CD4-positive, CD25-positive, alpha-beta regulatory T cell (primary cell): Measurements from ENCODE around the gene EPB42. TPM values are rescaled to one million over a fixed set of nuclear protein-coding genes. Genes with fewer than 3 reads are reported as not detected.
A peak's percentile ranks its signal among the peaks of the same experiment; 100 is the strongest.

Source experiments
- ATAC-seq, 2 donors: fragments of 150-1000 bp; cut with Tn5 transposase; one replicate each; pipeline ENCODE4 v1.10.0; 2021; ENCODE audit warnings: low read depth in 2 of 2, moderate number of reproducible peaks in 2 of 2, moderate library complexity in 1 of 2
- DNase-seq, 3 donors: peaks; one replicate each; pipeline versions ENCODE4 v3.0.0 to v3.0.0-alpha.2; 2012 to 2022; ENCODE audit warnings: mixed read lengths in 1 of 3
- H3K27ac ChIP-seq: one replicate; pipeline ENCODE4 v1.7.0; 2013; ENCODE audit warnings: mild to moderate bottlenecking, low read length; ENCODE audit not compliant: insufficient read depth, poor library complexity, severe bottlenecking
- H3K27me3 ChIP-seq: one replicate; pipeline ENCODE4 v1.7.0; 2013; ENCODE audit warnings: low read length; ENCODE audit not compliant: control insufficient read depth, insufficient read depth
- H3K36me3 ChIP-seq: one replicate; pipeline ENCODE4 v1.7.0; 2013; ENCODE audit warnings: mild to moderate bottlenecking, low read length, moderate library complexity; ENCODE audit not compliant: control insufficient read depth, insufficient read depth
- H3K4me1 ChIP-seq: 2 replicates; pipeline ENCODE4 v1.7.0; 2013; ENCODE audit warnings: mild to moderate bottlenecking, low read length; ENCODE audit not compliant: insufficient read depth, control insufficient read depth, poor library complexity, severe bottlenecking
- H3K4me3 ChIP-seq: one replicate; pipeline ENCODE4 v1.7.0; 2013; ENCODE audit warnings: low read depth, mild to moderate bottlenecking, low read length, moderate library complexity
- H3K9me3 ChIP-seq, 2 experiments: 1 replicate in 1 of 2; 2 replicates in 1 of 2; pipeline ENCODE4 v1.7.0; 2013; ENCODE audit warnings: low read length in 2 of 2, mild to moderate bottlenecking in 1 of 2, moderate library complexity in 1 of 2; ENCODE audit not compliant: control insufficient read depth in 2 of 2
- H3K27ac Mint-ChIP-seq, 3 donors: one replicate each; pipeline ENCODE4 v1.8.0; 2020 to 2022; ENCODE audit warnings: mild to moderate bottlenecking in 3 of 3, mixed read lengths in 3 of 3, moderate library complexity in 2 of 3
- H3K27me3 Mint-ChIP-seq: one replicate; pipeline ENCODE4 v1.8.0; 2022; ENCODE audit warnings: mild to moderate bottlenecking, mixed read lengths
- H3K36me3 Mint-ChIP-seq: one replicate; pipeline ENCODE4 v1.8.0; 2020; ENCODE audit warnings: mixed read lengths
- H3K4me1 Mint-ChIP-seq, 4 donors: one replicate each; pipeline ENCODE4 v1.8.0; 2020 to 2022; ENCODE audit warnings: mixed read lengths in 4 of 4, mild to moderate bottlenecking in 1 of 4
- H3K4me3 Mint-ChIP-seq, 4 donors: one replicate each; pipeline ENCODE4 v1.8.0; 2020 to 2022; ENCODE audit warnings: mild to moderate bottlenecking in 4 of 4, mixed read lengths in 4 of 4, moderate library complexity in 3 of 4
- H3K9me3 Mint-ChIP-seq, 7 donors: one replicate each; pipeline ENCODE4 v1.8.0; 2020 to 2022; ENCODE audit warnings: mixed read lengths in 7 of 7, mild to moderate bottlenecking in 3 of 7, moderate library complexity in 2 of 7
- polyA plus RNA-seq, 4 donors: library from polyadenylated mRNA; unstranded; fragments of 300-500 nt; fragmentation: Illumina TruSeq; gene quantifications; one replicate each; pipeline ENCODE4 v1.2.3, GENCODE V29; 2021
- total RNA-seq: library from RNA; stranded (reverse); gene quantifications from one replicate; pipeline ENCODE4 v1.2.3, GENCODE V29; 2022

EPB42 gene
- total RNA-seq (not detected), polyA plus RNA-seq (under 1 TPM in 1 of 4 donors, not detected in 3; 0.53 TPM)

- Histone ChIP-seq H3K4me3 (no peak within 1 kb of the TSS), H3K27ac (no peak within 1 kb of the TSS), H3K27me3 (peaks cover 2% of the 10 kb centered on the region), H3K36me3 (no peaks in the 10 kb centered on the region), H3K4me1 (no peaks in the 10 kb centered on the region), H3K9me3 (no peaks in the 10 kb centered on the region)
- Mint-ChIP-seq H3K4me1 (peaks cover 0 to 8% (median 6%) of the 10 kb centered on the region in 4 donors), H3K36me3 (no peaks in the 10 kb centered on the region), H3K9me3 (peaks cover 0 to 2% (median 0%) of the 10 kb centered on the region in 7 donors), H3K27ac (no peak within 1 kb of the TSS), H3K4me3 (peak within 1 kb of the TSS in 1 of 4 donors; percentile 67), H3K27me3 (peaks cover 32% of the 10 kb centered on the region)
- no peak for ATAC-seq
- no peak for DNase-seq
Observed at GRCh38 chr15:43220991-43221403, at the start of gene EPB42. Gene EPB42 (minus strand): TSS chr15:43221018. CDS start chr15:43220825, 193 bp downstream.

DNA sequence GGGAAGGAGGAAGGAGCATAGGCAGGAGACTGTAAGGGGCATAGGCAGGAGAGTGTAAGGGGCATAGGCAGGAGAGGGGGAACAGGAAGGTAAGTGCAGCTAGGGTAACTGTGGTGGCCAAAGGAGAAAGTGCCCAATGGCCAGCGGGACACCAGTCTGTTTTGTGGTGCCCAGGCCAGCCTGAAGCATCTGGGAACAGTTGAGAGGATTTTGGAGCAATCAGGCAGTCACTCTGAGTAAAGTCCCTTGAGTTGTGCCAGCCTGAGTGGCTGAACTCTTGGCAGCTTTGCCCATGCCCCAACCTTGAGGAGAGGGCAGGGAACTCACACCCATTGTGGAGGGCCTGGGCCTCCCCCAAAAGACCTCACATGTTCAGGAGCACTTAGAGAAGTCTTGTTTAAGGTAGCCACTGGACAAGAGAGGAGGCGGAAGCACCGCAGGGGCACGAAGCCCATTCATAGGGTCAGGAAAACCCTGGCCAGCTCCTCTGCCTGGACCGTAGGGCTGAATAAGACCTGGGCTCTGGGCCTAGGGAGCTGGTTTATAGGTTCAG, 49.4 kb upstream of the EPB42 start:
- Mint-ChIP-seq H3K4me1 (peaks cover 0 to 15% (median 0%) of the 10 kb centered on the region in 4 donors), H3K27me3 (peaks cover 22% of the 10 kb centered on the region), H3K4me3 (no peak overlapping the region), H3K36me3 (no peaks in the 10 kb centered on the region), H3K9me3 (peaks cover 0 to 8% (median 3%) of the 10 kb centered on the region in 7 donors), H3K27ac (peak overlapping the region in 1 of 3 donors; percentile 20)
- Histone ChIP-seq H3K27ac (no peak overlapping the region), H3K36me3 (no peaks in the 10 kb centered on the region), H3K4me3 (no peak overlapping the region), H3K4me1 (peaks cover 3% of the 10 kb centered on the region), H3K27me3 (no peaks in the 10 kb centered on the region), H3K9me3 (no peaks in the 10 kb centered on the region)
- DNase-seq, result no peak
- no peak for ATAC-seq

- peaks cover 0 to 15% (median 0%) of the 10 kb centered on the region in 4 donors for H3K4me1 Mint-ChIP-seq
- Histone ChIP-seq H3K36me3 (no peaks in the 10 kb centered on the region), H3K4me1 (peaks cover 3% of the 10 kb centered on the region), H3K9me3 (no peaks in the 10 kb centered on the region), H3K27me3 (peaks cover 6% of the 10 kb centered on the region), H3K27ac (no peak overlapping the region), H3K4me3 (no peak overlapping the region)
- no peaks in the 10 kb centered on the region for H3K36me3 Mint-ChIP-seq
- no peak overlapping the region for H3K4me3 Mint-ChIP-seq
- ATAC-seq, result no peak
- H3K9me3 Mint-ChIP-seq, result peaks cover 0 to 8% (median 3%) of the 10 kb centered on the region in 7 donors
- DNase-seq, result no peak
- peaks cover 25% of the 10 kb centered on the region for H3K27me3 Mint-ChIP-seq
- H3K27ac Mint-ChIP-seq, result no peak overlapping the region
Observed at GRCh38 chr15:43268111-43269105, 47.6 kb upstream of the EPB42 start.

DNA sequence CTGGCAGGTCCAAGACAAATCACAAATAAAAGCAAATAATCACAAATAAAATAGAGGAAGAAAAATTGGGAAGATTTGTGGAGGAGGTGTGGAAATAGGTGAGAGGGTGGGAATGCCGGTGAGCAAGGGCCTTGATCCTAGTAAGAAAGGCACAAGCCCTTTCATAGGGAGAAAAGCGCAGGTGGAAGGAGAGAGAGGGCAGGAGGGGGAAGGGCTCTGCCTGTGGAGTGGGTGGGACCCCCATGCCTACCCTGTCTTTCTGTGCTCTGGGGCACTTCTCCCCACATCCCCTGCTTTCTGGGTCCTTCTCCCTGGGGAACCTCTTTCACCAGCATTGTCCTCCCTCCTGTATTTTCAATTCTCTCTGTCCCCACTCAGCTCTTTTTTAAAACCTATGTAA, 46.6 kb upstream of the EPB42 start:
- no peak overlapping the region for H3K4me3 Mint-ChIP-seq
- peaks cover 8% of the 10 kb centered on the region for H3K27me3 ChIP-seq
- no peak overlapping the region for H3K27ac Mint-ChIP-seq
- H3K4me3 ChIP-seq, result no peak overlapping the region
- H3K36me3 Mint-ChIP-seq, result no peaks in the 10 kb centered on the region
- H3K9me3 Mint-ChIP-seq, result peaks cover 0 to 7% (median 3%) of the 10 kb centered on the region in 7 donors
- no peak for ATAC-seq
- H3K4me1 ChIP-seq, result peaks cover 3% of the 10 kb centered on the region
- H3K36me3 ChIP-seq, result no peaks in the 10 kb centered on the region
- no peak overlapping the region for H3K27ac ChIP-seq
- no peaks in the 10 kb centered on the region for H3K9me3 ChIP-seq
- peaks cover 0 to 15% (median 0%) of the 10 kb centered on the region in 4 donors for H3K4me1 Mint-ChIP-seq
- no peak for DNase-seq
- peaks cover 27% of the 10 kb centered on the region for H3K27me3 Mint-ChIP-seq

DNA sequence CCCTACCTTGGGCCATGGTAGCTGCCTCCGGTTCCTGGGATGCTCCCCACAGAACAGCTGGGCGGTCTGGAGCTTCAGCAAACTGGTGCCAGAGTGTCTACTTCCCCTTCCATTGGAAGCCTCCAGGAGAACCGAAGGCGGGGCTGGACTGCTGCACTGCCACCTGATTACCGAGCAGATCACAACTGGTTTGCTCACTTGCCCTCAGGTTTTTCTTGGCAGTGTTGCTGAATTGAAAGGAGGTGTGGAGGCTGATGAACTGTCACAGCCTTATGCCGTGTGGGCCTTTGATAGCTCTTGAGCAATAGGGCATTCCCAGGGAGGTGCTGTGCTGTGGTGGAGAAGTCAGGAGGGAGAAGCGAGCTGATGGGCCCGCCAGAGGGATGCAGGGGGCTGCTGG, 46.0 kb upstream of the EPB42 start, which contains the start of gene TGM5:
Gene TGM5 (minus strand): TSS at position 95 of the 400 bp plus-strand sequence. CDS start 79 bp downstream, at position 16.
- no peaks in the 10 kb centered on the region for H3K9me3 ChIP-seq
- DNase-seq (no peak), ATAC-seq (no peak)
- H3K36me3 ChIP-seq, result no peaks in the 10 kb centered on the region
- no peak within 1 kb of the TSS for H3K4me3 ChIP-seq
- H3K27me3 ChIP-seq, result peaks cover 8% of the 10 kb centered on the region
- Mint-ChIP-seq H3K4me1 (peaks cover 0 to 15% (median 0%) of the 10 kb centered on the region in 4 donors), H3K36me3 (no peaks in the 10 kb centered on the region), H3K27me3 (peaks cover 29% of the 10 kb centered on the region), H3K4me3 (no peak within 1 kb of the TSS), H3K27ac (no peak within 1 kb of the TSS), H3K9me3 (peaks cover 0 to 4% (median 1%) of the 10 kb centered on the region in 7 donors)
- H3K27ac ChIP-seq, result no peak within 1 kb of the TSS
- H3K4me1 ChIP-seq, result peaks cover 3% of the 10 kb centered on the region

- no peak overlapping the region for H3K27ac ChIP-seq
- no peak for DNase-seq
- no peaks in the 10 kb centered on the region for H3K36me3 ChIP-seq
- no peaks in the 10 kb centered on the region for H3K9me3 ChIP-seq
- no peak for ATAC-seq
- Mint-ChIP-seq H3K36me3 (no peaks in the 10 kb centered on the region), H3K4me3 (no peak overlapping the region), H3K4me1 (peaks cover 0 to 14% (median 0%) of the 10 kb centered on the region in 4 donors), H3K9me3 (peaks cover 0 to 4% (median 0%) of the 10 kb centered on the region in 7 donors), H3K27me3 (peaks cover 31% of the 10 kb centered on the region), H3K27ac (no peak overlapping the region)
- no peak overlapping the region for H3K4me3 ChIP-seq
- peaks cover 8% of the 10 kb centered on the region for H3K27me3 ChIP-seq
- peaks cover 3% of the 10 kb centered on the region for H3K4me1 ChIP-seq
Observed at GRCh38 chr15:43266386-43266785, 45.6 kb upstream of the EPB42 start.

DNA sequence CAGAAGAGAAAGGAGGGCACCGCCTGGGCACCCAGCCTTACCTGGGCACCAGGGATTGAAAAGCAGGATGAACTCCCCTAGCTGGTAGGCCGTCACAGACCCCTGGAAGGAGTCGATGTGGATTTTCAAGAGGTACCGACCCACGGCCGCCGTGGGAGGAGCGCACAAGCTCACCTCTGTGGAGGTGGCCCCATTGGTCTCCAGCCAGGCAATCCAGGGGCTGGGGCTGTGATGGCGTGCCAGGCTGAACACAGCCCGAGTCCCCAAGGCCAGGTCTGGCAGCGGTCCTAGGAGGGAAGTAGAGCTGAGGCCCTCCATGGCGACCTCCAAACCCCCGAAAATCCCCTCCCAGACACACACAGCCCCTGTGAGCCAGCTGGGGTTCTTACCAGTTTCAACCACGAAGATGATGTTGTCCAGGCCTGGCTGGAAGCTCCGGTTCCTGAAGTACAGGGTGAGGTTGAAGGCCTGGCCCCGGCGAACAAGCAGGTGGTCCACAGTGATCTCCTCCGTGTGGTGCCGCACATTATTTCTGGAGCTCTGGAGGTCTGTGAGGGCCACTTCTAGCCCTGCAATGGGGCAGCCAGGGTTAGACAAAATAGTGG, 39.3 kb upstream of the EPB42 start:
- no peaks in the 10 kb centered on the region for H3K4me1 Mint-ChIP-seq
- no peak overlapping the region for H3K4me3 Mint-ChIP-seq
- no peaks in the 10 kb centered on the region for H3K36me3 Mint-ChIP-seq
- peaks cover 14% of the 10 kb centered on the region for H3K27me3 Mint-ChIP-seq
- DNase-seq (no peak), ATAC-seq (no peak)
- Histone ChIP-seq H3K27ac (no peak overlapping the region), H3K4me1 (no peaks in the 10 kb centered on the region), H3K4me3 (no peak overlapping the region), H3K36me3 (no peaks in the 10 kb centered on the region), H3K27me3 (peaks cover 9% of the 10 kb centered on the region), H3K9me3 (no peaks in the 10 kb centered on the region)
- H3K27ac Mint-ChIP-seq, result peak overlapping the region in 1 of 3 donors; percentile 54
- H3K9me3 Mint-ChIP-seq, result peaks cover 0 to 1% (median 0%) of the 10 kb centered on the region in 7 donors
